ENCODE results near the gene SBF2.
"Not testable (repeated sequence)": the region's sequence is repeated elsewhere in the genome, so short reads cannot be mapped to it uniquely, and the experiment has no call there.

SBF2 gene

GRCh38 chr11:9745411-9746211, 548.4 kb downstream of the SBF2 start:
- DNase-seq (ENCODE audit: low spot score): peak; percentile 60

- not testable (repeated sequence) for DNase-seq (ENCODE audit: low spot score)
Measured at GRCh38 chr11:9743512-9743911, 550.5 kb downstream of the SBF2 start.

DNA sequence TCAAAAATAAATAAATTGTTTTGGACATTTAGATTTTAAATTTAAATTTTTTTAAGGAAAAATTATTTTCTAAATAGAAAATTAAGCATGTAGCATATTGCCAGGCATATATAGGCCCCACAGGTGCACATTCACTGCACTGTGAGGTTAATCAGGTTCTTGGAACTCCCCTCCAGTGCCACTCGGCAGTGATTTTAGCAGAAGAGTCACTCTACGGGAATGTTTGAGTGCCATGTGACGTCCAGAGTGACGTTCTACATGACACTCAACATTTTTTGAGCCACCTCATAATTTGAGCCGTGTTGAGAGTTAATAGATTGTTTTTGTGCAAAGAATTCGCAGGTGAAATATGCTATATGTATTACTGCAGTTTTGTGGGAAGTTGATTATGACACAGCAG, 552.8 kb downstream of the SBF2 start:
- DNase-seq (ENCODE audit: low spot score): no peak

DNA sequence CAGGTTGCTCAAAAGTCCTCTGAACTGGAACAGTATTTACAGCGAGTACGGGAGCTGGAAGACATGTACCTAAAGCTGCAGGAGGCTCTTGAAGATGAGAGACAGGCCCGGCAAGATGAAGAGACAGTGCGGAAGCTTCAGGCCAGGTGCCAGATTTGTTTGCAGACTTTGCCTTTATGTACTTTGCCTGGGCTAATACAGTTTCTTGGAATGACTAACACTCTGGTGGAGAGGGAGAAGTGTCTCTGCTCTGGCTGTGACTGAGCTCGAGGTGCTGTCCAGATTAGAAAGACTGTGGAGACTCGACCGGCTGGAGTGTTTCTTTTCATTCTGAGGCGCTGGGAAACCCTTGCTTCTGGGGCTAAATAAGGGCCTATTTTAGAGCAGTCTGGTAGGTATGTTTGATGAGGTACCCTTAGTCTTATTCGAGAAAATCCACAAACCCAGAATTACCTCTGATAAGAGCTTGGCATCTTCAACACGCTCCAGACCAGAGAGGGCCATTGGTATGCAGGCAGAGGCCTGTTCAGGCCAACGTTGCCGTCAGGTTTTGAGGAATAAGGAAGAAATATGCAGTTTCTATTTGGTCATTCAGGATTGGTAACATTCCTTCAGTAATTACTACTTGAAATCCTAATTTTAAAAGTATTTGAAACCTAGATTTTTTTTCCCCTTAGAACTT, 553.7 kb downstream of the SBF2 start:
- DNase-seq (ENCODE audit: low spot score): no peak

GRCh38 chr11:9739123-9739900, 554.7 kb downstream of the SBF2 start:
- DNase-seq (ENCODE audit: low spot score): no peak

DNA sequence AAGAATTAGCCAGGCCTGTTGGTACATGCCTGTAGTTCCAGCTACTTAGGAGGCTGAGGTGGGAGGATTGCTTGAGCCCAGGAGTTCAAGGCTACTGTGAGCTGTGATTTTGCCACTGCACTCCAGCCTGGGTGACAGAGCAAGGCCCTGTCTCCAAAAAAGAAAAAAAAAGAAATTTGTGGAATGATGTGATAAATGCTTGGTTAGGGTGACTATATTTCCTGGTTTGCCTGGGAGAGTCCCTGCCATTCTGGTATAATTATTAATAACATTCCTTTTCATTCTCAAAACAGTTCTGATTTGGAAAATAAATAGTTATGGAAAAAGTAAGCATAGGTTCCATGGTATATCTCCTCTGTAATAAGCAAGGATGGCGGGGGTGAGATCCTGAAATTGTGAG, 555.3 kb downstream of the SBF2 start:
- no peak for DNase-seq (ENCODE audit: low spot score)

- no peak for DNase-seq (ENCODE audit: low spot score)
Measured at GRCh38 chr11:9738116-9738515, 555.9 kb downstream of the SBF2 start.

DNA sequence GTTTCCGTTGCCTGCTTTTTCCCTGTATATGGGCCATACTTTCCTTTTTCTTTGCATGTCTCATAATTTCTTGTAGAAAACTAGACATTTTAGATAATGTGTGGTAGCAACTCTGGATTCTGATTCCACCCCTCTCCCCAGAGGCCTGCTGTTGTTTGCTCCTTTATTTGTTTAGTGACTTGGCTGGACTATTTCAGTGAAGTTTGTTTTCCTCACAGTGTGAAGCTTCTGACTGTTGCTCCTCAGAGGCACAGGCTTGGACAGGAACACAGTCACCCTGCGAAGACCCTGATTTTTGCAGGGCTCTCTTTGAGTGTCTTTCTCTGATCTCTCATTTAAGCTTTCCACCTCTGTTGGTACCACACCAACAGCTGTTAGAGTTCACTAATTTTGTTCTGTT, 557.7 kb downstream of the SBF2 start:
- DNase-seq (ENCODE audit: low spot score): no peak

GRCh38 chr11:9735919-9736318, 558.1 kb downstream of the SBF2 start:
- DNase-seq (ENCODE audit: low spot score): no peak

- DNase-seq (ENCODE audit: low spot score): no peak
Measured at GRCh38 chr11:9735236-9735635, 558.8 kb downstream of the SBF2 start.

DNA sequence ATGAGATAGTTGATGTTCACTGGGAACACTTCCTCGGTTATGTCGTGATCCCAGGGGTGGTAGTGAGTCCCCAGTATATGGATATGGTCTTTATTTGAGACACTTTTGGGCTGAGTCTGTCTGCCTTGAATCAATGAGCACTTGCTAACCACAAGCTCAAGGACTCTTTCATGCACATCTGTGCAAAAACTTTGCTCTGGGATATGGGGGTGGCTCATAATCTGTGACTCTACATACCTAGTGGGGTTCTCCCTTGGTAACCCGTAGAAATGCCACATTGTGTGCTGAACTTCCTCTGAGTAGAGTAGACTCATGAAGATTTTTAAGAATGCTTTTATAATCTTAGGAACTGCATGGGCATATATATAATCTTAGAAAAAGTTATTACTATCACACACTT, 560.8 kb downstream of the SBF2 start:
- DNase-seq (ENCODE audit: low spot score): no peak

DNA sequence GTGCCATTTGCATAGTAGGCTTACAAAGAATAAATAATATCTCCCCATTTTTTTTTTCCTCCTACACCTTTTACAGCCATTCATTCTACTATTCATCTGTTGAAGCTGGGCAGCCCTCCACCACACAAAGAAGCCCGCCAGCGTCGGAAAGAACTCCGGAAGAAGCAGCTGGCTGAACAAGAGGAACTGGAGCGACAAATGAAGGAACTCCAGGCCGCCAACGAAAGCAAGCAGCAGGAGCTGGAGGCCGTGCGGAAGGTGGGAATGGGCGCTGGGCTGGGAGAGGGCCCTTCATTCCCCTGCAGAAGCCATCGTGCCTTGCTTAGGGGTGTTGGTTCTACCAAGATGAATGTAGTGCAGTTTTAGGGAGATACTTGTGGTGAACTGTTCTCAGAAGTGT, 561.6 kb downstream of the SBF2 start:
- DNase-seq (ENCODE audit: low spot score): no peak

DNA sequence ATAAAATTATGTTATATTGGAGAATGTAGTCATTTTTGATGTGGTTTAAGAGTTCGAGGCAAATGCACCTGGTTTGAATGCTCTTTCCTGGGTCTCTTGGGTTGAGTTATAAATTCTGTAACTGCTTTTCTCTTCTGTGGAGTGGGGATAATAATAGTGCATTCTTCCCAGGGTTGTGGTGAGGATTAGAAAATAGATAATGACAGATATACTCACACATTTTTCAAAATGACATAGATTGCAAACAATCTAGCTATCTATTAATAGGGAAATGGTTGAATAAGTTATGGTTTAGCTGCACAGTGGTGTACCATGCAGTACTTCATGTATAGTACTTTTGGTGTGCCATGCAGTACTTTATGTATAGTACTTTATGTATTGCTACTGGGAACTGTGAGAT, 562.8 kb downstream of the SBF2 start:
- no peak for DNase-seq (ENCODE audit: low spot score)
